Kidney (tissue), 14 donors: ENCODE results near the gene STXBP1. TPM values are rescaled to one million over a fixed set of nuclear protein-coding genes. Genes with fewer than 3 reads are reported as not detected.
A peak's percentile ranks its signal among the peaks of the same experiment; 100 is the strongest.

Experiments used
- DNase-seq, 5 donors: peaks; one replicate each; pipeline ENCODE4 v3.0.0-alpha.2; 2013 to 2020
- FAIRE-seq: peaks from 2 replicates; lab custom pipeline; 2012; peaks lifted over from hg19 to GRCh38; lab: Jason Lieb, UNC
- H3K27ac ChIP-seq, 2 donors: one replicate each; pipeline ENCODE4 v1.7.0; 2013; ENCODE audit warnings: low read depth in 2 of 2, low read length in 2 of 2, inconsistent platforms in 1 of 2
- H3K27me3 ChIP-seq: one replicate; pipeline ENCODE4 v1.7.1; 2013; ENCODE audit warnings: low read length, inconsistent platforms; ENCODE audit not compliant: control insufficient read depth, insufficient read depth
- H3K36me3 ChIP-seq, 3 donors: one replicate each; pipeline versions ENCODE4 v1.7.0 to v1.7.1; 2013; ENCODE audit warnings: low read length in 3 of 3, control low read depth in 1 of 3, inconsistent platforms in 1 of 3; ENCODE audit not compliant: insufficient read depth in 3 of 3, control insufficient read depth in 2 of 3
- H3K4me1 ChIP-seq, 3 donors: one replicate each; pipeline versions ENCODE4 v1.7.0 to v1.7.1; 2013; ENCODE audit warnings: low read length in 3 of 3, inconsistent platforms in 1 of 3, low read depth in 1 of 3; ENCODE audit not compliant: control insufficient read depth in 2 of 3, insufficient read depth in 2 of 3
- H3K4me3 ChIP-seq, 3 donors: one replicate each; pipeline versions ENCODE4 v1.7.0 to v1.8.1; 2013; ENCODE audit warnings: low read length in 3 of 3, control low read depth in 1 of 3, inconsistent platforms in 1 of 3
- H3K9ac ChIP-seq, 3 donors: one replicate each; pipeline versions ENCODE4 v1.7.0 to v1.7.1; 2013; ENCODE audit warnings: low read length in 3 of 3, control low read depth in 1 of 3, inconsistent platforms in 1 of 3
- H3K9me3 ChIP-seq, 3 donors: one replicate each; pipeline versions ENCODE4 v1.7.0 to v1.7.1; 2013; ENCODE audit warnings: low read length in 3 of 3, control low read depth in 1 of 3, inconsistent platforms in 1 of 3; ENCODE audit not compliant: control insufficient read depth in 2 of 3, insufficient read depth in 1 of 3
- intact Hi-C: fragments of 100-400 bp; cut with DNase I; formaldehyde crosslinking; loops from one replicate; pipeline ENCODE4 v1.11.1; 2022
- polyA plus RNA-seq: library from polyadenylated mRNA; stranded (reverse); fragments of 350-450 nt; fragmentation: Illumina TruSeq; extraction: RNeasy Lipid Tissue Mini Kit (QIAGEN cat#74804); gene quantifications from one replicate; pipeline ENCODE4 v1.2.3, GENCODE V29; 2014; ENCODE audit warnings: low read depth, low replicate concordance; ENCODE audit not compliant: insufficient read depth
- total RNA-seq: library from RNA; stranded (reverse); fragmentation: NEBNext Ultra II Directional; extraction: Animal tissue kit (Norgen Biotek cat#: 25700); gene quantifications from one replicate; pipeline ENCODE4 v1.2.1, GENCODE V29; 2021
- TF ChIP-seq, protein P1 (sequence below): IDR thresholded peaks from 3 replicates; pipeline ENCODE4 v1.5.1; 2012; ENCODE audit warnings: mild to moderate bottlenecking, moderate library complexity, borderline replicate concordance; ENCODE audit not compliant: insufficient read depth; ENCODE audit errors: extremely low read depth
- donor health status: control.
- donor health status: control.
- donor health status: control.
- donor health status: control.
- donor health status: control.
- donor health status: DM: yes; HTN: yes; CAD: no.
- donor health status: Normal renal cell carcinoma (clear cell type).

STXBP1 gene
- total and polyA plus RNA-seq, 2 donors from 2014 or later, result 14.3 to 32.8 TPM

DNA sequence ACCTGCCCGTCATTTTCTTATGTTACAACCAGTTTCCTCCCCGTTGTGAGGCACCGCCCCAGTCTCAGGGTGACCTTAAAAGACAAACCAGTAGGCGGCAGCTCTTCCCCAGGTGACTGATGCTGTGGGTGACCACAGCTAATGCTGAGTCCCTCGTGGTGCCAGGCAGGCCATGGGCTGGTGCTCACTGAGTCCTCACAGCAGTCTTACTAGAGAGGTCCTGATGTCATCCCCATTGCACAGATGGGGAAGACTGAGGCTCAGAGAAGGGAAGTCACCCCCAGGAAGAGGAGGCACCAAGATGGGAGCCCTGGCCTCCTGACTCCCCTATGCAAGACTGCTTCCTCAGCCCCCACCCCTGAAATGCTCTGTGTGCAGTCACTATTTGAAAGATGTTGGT is 95.7 kb downstream of the STXBP1 start:
- no peaks in the 10 kb centered on the region for H3K4me1 ChIP-seq
- DNase-seq (no peak), FAIRE-seq (no peak)
- no peak overlapping the region for H3K4me3 ChIP-seq
- no peaks in the 10 kb centered on the region for H3K27me3 ChIP-seq
- TF ChIP-seq, protein P1, sequence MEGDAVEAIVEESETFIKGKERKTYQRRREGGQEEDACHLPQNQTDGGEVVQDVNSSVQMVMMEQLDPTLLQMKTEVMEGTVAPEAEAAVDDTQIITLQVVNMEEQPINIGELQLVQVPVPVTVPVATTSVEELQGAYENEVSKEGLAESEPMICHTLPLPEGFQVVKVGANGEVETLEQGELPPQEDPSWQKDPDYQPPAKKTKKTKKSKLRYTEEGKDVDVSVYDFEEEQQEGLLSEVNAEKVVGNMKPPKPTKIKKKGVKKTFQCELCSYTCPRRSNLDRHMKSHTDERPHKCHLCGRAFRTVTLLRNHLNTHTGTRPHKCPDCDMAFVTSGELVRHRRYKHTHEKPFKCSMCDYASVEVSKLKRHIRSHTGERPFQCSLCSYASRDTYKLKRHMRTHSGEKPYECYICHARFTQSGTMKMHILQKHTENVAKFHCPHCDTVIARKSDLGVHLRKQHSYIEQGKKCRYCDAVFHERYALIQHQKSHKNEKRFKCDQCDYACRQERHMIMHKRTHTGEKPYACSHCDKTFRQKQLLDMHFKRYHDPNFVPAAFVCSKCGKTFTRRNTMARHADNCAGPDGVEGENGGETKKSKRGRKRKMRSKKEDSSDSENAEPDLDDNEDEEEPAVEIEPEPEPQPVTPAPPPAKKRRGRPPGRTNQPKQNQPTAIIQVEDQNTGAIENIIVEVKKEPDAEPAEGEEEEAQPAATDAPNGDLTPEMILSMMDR, result peak; percentile 4
- no peaks in the 10 kb centered on the region for H3K36me3 ChIP-seq
- intact Hi-C loops, result no loop called here
- no peak overlapping the region for H3K9ac ChIP-seq
- no peak overlapping the region for H3K27ac ChIP-seq
- no peaks in the 10 kb centered on the region for H3K9me3 ChIP-seq

DNA sequence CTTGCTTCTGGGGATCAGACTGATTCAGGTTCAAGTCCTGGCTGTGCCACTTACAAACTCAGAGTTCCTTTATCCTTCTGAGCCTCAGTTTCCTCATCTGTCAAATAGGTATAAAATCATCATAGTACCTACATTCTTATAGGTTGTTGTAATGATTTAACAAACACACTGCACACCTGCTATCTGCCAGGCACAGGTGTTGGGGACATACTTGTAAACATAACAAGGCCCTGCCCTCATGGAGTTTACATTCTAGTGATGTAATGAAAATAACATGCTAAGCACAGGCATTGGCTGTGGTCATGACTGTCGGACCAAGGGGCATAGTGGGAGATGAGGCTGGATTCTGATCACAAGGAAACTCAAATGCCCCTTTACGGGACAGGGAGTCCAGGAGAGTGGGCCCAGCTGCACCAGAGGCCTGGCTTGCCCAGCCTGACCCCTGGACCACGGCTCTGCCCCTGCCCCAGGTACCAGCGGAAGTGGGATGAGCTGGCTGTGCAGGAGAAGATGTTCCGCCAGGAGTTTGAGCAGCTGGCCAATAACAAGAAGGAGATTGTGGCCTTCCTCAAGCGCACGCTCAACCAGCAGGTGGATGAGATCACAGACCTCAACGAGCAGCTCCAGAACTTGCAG is 97.0 kb downstream of the STXBP1 start:
- intact Hi-C loops, result no loop called here
- Histone ChIP-seq H3K36me3 (no peaks in the 10 kb centered on the region), H3K27ac (no peak overlapping the region), H3K4me3 (no peak overlapping the region), H3K4me1 (peaks cover 0 to under 1% (median 0%) of the 10 kb centered on the region in 3 donors), H3K9ac (no peak overlapping the region), H3K9me3 (no peaks in the 10 kb centered on the region), H3K27me3 (no peaks in the 10 kb centered on the region)
- DNase-seq, result no peak
- no peak for FAIRE-seq
- TF ChIP-seq, protein P1, result no peak

DNA sequence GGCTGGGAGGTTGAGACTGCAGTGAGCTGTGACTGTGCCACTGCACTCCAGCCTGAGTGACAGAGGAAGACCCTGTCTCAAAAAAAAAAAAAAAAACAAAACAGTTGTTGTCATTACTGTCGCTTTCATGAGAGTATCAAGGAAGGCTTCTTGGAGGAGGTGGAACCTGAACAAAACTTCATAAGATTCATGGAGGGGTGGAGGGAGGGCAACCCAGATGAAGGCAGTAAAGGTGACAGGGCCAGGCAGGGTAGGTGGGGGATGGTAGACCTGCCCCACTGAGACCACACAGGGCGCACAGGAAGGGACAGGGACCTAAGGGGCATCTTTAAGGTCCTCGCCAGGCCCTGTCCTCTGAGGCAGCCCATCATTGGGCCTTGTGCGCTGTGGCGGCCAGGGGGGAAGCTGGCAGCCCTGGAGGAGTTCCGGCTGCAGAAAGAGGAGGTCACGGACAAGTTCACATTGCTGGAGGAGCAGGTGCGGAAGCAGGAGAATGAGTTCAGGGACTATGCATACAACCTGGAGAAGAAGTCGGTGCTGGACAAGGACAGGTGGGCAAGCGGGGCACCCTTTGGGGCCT is 98.2 kb downstream of the STXBP1 start:
- FAIRE-seq (no peak), DNase-seq (peak in 3 of 5 donors; percentile 25 to 48 (median 43))
- no peak overlapping the region for H3K27ac ChIP-seq
- H3K4me1 ChIP-seq, result peaks cover 0 to 6% (median 0%) of the 10 kb centered on the region in 3 donors
- TF ChIP-seq, protein P1, result no peak
- H3K9ac ChIP-seq, result no peak overlapping the region
- H3K9me3 ChIP-seq, result no peaks in the 10 kb centered on the region
- intact Hi-C loops, result no loop called here
- no peaks in the 10 kb centered on the region for H3K36me3 ChIP-seq
- H3K4me3 ChIP-seq, result no peak overlapping the region
- no peaks in the 10 kb centered on the region for H3K27me3 ChIP-seq
